ENCODE data around the gene ACAA2. TPM values are rescaled to one million over a fixed set of nuclear protein-coding genes. Genes with fewer than 3 reads are reported as not detected.

Gene ACAA2, protein sequence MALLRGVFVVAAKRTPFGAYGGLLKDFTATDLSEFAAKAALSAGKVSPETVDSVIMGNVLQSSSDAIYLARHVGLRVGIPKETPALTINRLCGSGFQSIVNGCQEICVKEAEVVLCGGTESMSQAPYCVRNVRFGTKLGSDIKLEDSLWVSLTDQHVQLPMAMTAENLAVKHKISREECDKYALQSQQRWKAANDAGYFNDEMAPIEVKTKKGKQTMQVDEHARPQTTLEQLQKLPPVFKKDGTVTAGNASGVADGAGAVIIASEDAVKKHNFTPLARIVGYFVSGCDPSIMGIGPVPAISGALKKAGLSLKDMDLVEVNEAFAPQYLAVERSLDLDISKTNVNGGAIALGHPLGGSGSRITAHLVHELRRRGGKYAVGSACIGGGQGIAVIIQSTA
- polyA plus RNA-seq (ENCODE audit: low read depth in 6 of 6), result 100 to 1,000 TPM in 1 of 6 donors, 10 to 100 TPM in 5; 34.5 to 100 (median 43.5) TPM

DNA sequence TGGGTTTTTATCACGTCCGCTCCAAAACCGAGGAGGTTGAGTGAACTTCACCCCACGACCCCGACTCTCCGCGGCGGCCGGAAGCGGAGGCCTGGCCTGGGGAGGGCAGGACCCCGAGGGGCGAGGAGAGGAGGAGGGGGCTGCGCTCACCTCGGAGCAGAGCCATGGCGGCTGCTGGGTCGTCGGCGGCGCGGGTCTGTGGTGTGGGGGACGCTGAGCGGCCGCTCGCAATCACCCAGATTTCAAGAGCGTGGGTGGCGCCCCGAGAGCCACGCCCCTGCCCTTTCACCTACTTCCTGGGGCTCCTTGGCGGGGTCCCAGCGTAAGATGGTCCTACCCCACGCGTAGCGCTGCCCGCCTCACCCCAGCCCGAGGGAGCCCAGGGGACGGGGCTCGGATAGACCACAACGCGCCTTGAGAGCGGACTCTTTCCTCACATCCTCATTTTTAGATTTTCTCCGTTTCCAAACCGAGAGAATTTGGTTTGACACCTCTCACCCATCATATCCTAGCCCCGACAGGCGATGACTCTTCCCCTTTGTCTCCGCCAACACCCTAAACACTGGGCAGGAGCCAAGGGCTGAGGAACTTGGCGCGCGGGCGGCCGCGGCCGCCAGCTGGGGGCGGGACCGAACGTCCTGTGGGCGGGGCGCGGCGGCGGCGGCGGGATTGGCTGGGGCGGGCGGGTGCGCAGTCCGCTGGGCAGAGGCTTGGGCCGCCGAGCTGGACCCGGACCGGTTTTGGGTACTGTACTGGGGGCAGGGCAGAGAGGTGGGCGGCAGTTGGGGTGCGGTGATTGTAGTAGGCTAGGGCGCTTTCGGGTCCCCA is at the start of gene ACAA2:
Gene ACAA2, minus strand, starts transcription at position 215 of the 828 bp plus-strand sequence. Its CDS starts 49 bp downstream, at position 166.
- ATAC-seq (ENCODE audit: low read depth in 2 of 2), result peak; percentile 87 to 89
- H3K27ac Mint-ChIP-seq, result peak within 1 kb of the TSS; percentile 85 to 98 (median 94)
- peaks cover 4 to 6% of the 10 kb centered on the region in 2 donors for H3K36me3 Mint-ChIP-seq
- H3K4me3 Mint-ChIP-seq, result peak within 1 kb of the TSS; percentile 83 to 99 (median 96)
- no peaks in the 10 kb centered on the region for H3K27me3 Mint-ChIP-seq
- H3K4me1 Mint-ChIP-seq, result peaks cover 23 to 32% (median 31%) of the 10 kb centered on the region in 3 donors
- H3K9me3 Mint-ChIP-seq, result peaks cover 2 to 17% (median 9%) of the 10 kb centered on the region in 7 donors
- DNase-seq, result peak; percentile 67

DNA sequence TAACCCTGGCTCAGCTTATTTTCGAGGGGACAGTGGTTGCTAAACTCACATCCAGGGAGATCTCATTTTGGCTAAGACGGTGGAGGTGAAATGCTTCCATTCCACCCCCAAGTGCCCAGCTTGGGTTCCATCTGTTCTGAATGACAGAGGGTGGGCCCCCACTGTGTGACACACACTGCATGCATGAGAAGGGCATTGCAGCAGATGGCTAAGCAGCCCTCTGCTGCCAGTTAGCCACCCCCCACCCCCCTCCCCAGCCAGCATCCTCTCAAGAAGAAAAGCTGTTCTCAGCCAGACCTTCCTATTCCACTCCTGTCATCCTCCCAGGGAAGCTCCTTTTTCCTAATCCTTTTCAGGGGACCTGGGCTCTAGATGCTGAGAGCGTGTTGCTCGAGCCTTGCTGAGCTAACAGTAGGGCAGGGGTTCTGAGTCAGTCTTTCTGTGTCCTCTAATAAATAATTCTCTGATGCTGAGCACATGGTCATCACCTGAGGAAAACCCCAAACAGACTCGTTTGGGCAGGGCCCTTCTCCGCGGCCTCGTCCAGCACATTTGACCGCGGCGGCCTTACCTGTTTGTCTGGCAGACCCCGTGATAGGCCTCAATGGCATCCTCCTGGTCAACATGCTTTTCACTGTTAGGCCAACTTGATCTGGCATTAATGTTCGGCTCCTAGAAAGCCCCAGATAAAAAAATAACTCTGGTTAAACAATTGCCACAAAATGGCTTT is 49.5 kb upstream of the ACAA2 start:
- Mint-ChIP-seq H3K9me3 (peaks cover 0 to 2% (median 0%) of the 10 kb centered on the region in 7 donors), H3K4me1 (no peaks in the 10 kb centered on the region), H3K4me3 (no peak overlapping the region), H3K36me3 (no peaks in the 10 kb centered on the region), H3K27ac (no peak overlapping the region), H3K27me3 (peaks cover 11 to 22% (median 16%) of the 10 kb centered on the region in 3 donors)
- ATAC-seq (ENCODE audit: low read depth in 2 of 2), result no peak
- no peak for DNase-seq

DNA sequence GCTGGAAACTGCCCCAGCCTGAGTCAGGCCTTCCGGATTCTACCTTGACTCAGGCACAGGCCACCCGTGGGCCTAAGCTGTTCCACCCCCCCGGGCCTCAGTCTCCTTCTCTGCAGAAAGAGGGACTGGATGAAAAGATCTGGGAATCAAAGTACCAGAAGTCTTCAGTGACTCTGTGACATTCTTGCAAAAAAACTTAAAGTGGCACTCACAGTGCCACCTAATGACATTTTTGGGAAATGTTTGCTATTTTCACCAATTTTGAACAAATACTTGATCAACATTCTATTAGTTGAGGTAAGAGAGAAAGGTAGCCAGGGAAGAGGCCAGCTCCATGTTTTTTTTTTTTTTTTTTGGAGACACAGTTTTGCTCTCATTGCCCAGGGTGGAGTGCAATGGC is 48.3 kb upstream of the ACAA2 start:
- Mint-ChIP-seq H3K27me3 (peaks cover 8 to 14% (median 9%) of the 10 kb centered on the region in 3 donors), H3K9me3 (peaks cover 0 to 2% (median 0%) of the 10 kb centered on the region in 7 donors), H3K4me3 (no peak overlapping the region), H3K4me1 (no peaks in the 10 kb centered on the region), H3K36me3 (no peaks in the 10 kb centered on the region), H3K27ac (peak overlapping the region in 2 of 6 donors; percentile 76 to 79)
- ATAC-seq (ENCODE audit: low read depth in 2 of 2) (no peak), DNase-seq (no peak)

DNA sequence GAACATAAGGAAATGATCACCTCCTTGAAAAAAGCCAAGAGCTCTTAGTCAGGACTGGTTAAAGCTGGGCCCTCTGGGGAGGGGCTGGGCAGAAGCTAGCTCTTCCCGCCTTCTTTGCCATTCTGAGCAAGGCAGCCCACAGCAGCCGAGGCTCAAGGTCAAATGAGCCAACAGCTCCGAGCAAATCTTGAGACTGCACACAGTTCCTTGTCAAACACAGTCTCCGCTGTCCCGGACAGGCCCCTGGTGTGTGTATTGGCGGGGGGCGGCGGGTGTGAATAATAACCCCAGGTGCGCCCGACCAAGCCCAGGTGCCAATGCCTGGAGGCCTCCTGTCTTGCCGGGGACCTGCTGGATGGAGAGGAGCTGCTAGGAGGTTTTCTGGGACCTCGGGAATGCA is 46.4 kb upstream of the ACAA2 start:
- no peak overlapping the region for H3K27ac Mint-ChIP-seq
- ATAC-seq (ENCODE audit: low read depth in 2 of 2), result no peak
- no peak for DNase-seq
- peaks cover 0 to 2% (median 0%) of the 10 kb centered on the region in 7 donors for H3K9me3 Mint-ChIP-seq
- no peaks in the 10 kb centered on the region for H3K36me3 Mint-ChIP-seq
- H3K4me1 Mint-ChIP-seq, result no peaks in the 10 kb centered on the region
- H3K4me3 Mint-ChIP-seq, result no peak overlapping the region
- peaks cover 0 to 7% (median 0%) of the 10 kb centered on the region in 3 donors for H3K27me3 Mint-ChIP-seq

DNA sequence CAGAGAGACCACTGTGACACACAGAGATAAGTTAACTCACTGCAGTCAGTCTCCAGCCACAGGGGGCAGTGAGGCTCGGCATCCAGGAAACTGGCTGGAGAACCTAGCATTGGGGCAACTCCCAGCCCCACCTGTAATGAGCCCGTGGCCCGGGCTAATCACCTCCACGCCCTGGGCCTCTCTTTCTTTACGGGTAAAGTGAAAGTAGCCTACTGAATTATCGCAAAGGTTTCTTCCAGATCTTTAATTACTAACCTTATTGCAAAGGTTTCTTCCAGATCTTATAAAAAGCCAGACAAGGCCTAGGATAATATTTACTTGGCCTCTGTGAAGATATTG is 45.7 kb upstream of the ACAA2 start:
- Mint-ChIP-seq H3K36me3 (no peaks in the 10 kb centered on the region), H3K4me1 (no peaks in the 10 kb centered on the region), H3K9me3 (no peaks in the 10 kb centered on the region), H3K4me3 (no peak overlapping the region), H3K27me3 (peaks cover 0 to 7% (median 0%) of the 10 kb centered on the region in 3 donors), H3K27ac (peak overlapping the region in 1 of 6 donors; percentile 47)
- DNase-seq (no peak), ATAC-seq (ENCODE audit: low read depth in 2 of 2) (no peak)

DNA sequence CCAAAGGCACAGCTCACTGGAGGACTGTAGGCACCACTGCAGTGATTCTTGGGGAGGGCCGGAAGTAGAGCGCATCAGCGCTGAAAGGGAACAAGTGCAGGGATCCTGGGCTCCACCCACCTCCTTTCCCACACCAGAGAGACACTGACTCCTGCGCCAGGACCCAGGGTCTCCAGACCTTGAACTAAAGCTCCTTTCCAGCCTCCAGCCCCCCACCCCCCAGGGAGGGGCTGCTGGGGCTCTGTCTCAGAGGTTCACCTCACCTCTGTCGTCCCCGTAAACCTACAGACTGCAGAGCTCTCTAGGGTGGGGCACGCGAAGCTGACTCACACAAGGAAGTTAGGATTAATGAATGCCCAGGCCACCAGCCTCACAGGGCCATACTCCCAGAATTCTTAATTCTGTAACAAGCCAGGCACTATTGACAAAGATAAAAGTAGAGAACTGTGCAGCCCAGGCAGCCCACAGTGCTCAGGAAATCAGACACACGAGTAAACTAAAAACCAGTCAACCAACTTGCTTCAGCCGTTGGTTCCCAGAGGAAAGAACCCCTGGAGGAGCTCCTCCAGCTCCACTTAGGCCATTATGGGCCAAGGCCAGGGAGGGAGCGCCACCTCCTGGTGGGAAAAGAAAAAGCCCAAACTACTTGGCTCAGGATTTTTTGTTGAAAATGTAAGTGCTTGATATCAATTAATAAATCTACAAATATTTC is 45.1 kb upstream of the ACAA2 start:
- Mint-ChIP-seq H3K27ac (peak overlapping the region in 2 of 6 donors; percentile 10 to 47), H3K27me3 (peaks cover 0 to 6% (median 0%) of the 10 kb centered on the region in 3 donors), H3K4me1 (no peaks in the 10 kb centered on the region), H3K9me3 (no peaks in the 10 kb centered on the region), H3K4me3 (no peak overlapping the region), H3K36me3 (no peaks in the 10 kb centered on the region)
- DNase-seq (peak; percentile 7), ATAC-seq (ENCODE audit: low read depth in 2 of 2) (no peak)

DNA sequence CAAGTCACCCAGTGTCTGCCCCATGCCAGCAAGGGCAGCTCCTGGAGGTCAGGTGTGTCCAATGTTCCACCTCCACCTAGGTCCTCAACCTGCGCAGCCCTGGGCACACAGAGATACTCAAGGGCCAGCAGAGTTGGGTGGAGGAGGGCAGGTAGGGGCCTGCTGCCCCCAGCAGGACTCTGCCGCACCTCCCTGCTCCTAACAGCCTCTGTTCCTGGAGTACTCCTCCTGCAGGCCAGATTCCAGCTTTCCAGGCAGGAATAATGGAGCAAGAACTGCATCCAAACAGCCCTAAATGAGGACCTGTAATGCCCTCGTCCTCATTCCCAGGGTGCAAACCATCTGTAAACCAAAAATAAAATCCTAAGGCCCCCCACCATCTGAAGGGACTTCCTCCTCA is 44.4 kb upstream of the ACAA2 start:
- Mint-ChIP-seq H3K27ac (no peak overlapping the region), H3K4me1 (no peaks in the 10 kb centered on the region), H3K9me3 (no peaks in the 10 kb centered on the region), H3K4me3 (no peak overlapping the region), H3K27me3 (no peaks in the 10 kb centered on the region), H3K36me3 (no peaks in the 10 kb centered on the region)
- DNase-seq, result no peak
- ATAC-seq (ENCODE audit: low read depth in 2 of 2), result no peak

DNA sequence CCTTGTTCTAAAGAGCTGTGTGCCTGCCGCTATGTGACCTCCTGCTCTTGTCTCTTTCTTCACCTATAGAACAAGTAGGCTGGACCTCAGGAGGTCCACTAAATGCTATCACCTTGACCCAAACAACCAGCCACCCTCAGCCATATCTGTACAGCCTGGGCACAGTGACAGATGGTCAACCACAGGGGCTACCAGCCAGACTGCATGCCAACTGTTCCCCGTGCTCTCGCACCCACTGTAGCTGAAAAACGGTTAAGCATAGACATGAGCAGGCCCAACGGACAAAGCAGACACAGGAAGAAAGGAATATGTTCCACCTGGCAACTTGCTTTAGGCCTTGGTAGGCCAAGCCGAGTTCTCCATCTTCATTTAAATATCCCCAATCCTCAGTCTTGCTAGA is 43.2 kb upstream of the ACAA2 start:
- no peaks in the 10 kb centered on the region for H3K27me3 Mint-ChIP-seq
- no peaks in the 10 kb centered on the region for H3K36me3 Mint-ChIP-seq
- ATAC-seq (ENCODE audit: low read depth in 2 of 2), result no peak
- H3K4me3 Mint-ChIP-seq, result no peak overlapping the region
- H3K4me1 Mint-ChIP-seq, result no peaks in the 10 kb centered on the region
- H3K27ac Mint-ChIP-seq, result peak overlapping the region in 1 of 6 donors; percentile 7
- DNase-seq, result no peak
- no peaks in the 10 kb centered on the region for H3K9me3 Mint-ChIP-seq

DNA sequence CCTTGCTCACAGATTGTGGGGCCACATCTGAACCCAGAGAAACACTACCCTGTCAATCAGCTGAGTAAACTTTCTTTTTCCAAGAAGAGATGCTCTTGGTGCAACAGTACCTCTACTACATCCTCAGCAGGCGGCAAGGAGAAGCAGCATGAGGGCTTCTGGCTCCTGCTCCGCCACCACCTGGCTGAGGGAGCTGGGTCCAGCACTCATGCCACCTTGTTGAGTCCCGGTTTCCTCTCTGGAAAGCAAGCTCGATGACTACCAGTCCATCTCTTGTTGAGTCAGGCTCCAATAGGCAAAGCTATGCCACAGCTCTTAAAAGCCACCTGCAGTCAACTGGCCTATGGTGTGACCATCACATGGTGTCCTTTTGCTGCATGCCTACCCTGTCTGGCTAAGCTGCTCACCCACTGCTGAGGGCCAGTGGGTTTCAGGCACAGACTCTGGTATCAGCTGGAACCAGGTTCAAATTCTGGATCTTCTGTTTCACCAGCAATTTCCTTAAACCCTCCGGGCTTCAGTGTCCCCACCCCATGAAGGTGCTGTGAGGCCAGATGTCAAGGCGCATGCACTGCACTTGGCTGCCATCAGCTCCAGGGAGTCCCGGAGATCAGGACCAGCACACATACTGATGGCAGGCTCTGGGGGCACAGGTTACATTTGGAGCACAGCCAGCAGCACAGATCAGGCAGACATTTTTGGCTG is 42.5 kb upstream of the ACAA2 start:
- no peaks in the 10 kb centered on the region for H3K36me3 Mint-ChIP-seq
- no peak for ATAC-seq (ENCODE audit: low read depth in 2 of 2)
- DNase-seq, result no peak
- no peak overlapping the region for H3K4me3 Mint-ChIP-seq
- H3K9me3 Mint-ChIP-seq, result no peaks in the 10 kb centered on the region
- no peak overlapping the region for H3K27ac Mint-ChIP-seq
- no peaks in the 10 kb centered on the region for H3K27me3 Mint-ChIP-seq
- no peaks in the 10 kb centered on the region for H3K4me1 Mint-ChIP-seq

DNA sequence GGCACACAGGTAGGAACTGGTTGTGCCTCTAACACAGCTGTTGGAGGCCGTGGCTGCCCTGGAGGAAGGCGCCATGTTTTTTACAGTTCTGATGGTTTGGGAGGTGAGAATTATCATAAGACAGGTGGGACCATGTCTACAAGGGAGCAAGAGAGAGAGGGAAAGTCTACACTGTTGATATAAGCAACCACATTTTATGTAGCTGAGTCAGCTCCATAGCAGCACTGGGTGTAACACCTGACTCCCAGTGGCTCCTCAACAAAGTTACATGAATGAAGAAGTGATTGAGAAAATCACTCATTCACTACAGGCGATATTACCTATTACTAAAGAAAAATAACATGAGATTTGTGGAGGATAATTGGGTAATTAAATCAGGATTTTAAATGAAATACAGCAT is 41.3 kb upstream of the ACAA2 start:
- Mint-ChIP-seq H3K27me3 (no peaks in the 10 kb centered on the region), H3K9me3 (no peaks in the 10 kb centered on the region), H3K4me3 (no peak overlapping the region), H3K36me3 (no peaks in the 10 kb centered on the region), H3K4me1 (no peaks in the 10 kb centered on the region), H3K27ac (no peak overlapping the region)
- no peak for DNase-seq
- no peak for ATAC-seq (ENCODE audit: low read depth in 2 of 2)

DNA sequence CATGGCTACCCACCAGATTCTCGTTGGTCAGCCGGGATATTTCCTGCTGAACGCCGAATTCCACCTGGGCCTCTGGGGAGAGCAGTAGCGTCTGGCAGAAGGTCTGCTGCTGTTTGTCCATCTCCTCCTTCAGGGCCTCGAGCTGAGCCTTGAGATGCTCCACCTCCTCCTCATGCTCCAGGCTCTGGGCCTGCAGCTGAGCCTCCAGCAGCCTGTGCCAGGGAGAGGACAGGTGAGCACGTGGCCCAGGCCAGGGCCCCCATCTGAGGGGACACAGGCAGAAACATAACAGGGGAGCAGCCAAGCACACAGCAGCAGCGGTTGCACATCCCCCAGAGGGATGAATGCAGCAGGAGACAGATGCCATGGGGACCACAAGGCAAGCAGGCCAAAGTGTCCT is 40.1 kb upstream of the ACAA2 start:
- no peak overlapping the region for H3K27ac Mint-ChIP-seq
- H3K36me3 Mint-ChIP-seq, result no peaks in the 10 kb centered on the region
- ATAC-seq (ENCODE audit: low read depth in 2 of 2) (no peak), DNase-seq (no peak)
- H3K27me3 Mint-ChIP-seq, result peaks cover 0 to 7% (median 7%) of the 10 kb centered on the region in 3 donors
- H3K9me3 Mint-ChIP-seq, result no peaks in the 10 kb centered on the region
- no peak overlapping the region for H3K4me3 Mint-ChIP-seq
- peaks cover 0 to under 1% (median 0%) of the 10 kb centered on the region in 3 donors for H3K4me1 Mint-ChIP-seq

DNA sequence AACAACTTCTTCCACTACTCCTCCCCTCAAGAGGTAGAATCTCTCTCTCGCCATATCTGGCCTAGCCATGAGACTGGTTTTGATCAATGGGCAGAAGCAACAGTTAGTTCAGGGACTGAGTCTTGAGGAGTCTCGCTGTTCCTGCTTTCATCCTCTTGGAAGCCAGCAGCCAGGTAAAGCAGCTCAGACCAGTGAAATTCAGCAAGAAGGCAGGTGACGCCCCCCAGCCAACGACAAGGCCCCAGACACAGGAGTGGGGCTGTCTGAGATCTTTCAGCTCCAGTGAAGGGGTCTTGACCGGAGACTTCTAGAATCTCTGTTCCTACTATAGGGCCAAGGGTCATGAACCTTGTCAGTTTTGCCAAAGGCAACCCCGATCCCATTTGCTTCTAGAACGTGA is 39.7 kb upstream of the ACAA2 start:
- H3K27me3 Mint-ChIP-seq, result peaks cover 0 to 12% (median 11%) of the 10 kb centered on the region in 3 donors
- no peaks in the 10 kb centered on the region for H3K36me3 Mint-ChIP-seq
- no peak overlapping the region for H3K27ac Mint-ChIP-seq
- H3K4me3 Mint-ChIP-seq, result no peak overlapping the region
- H3K4me1 Mint-ChIP-seq, result peaks cover 0 to 3% (median 0%) of the 10 kb centered on the region in 3 donors
- ATAC-seq (ENCODE audit: low read depth in 2 of 2) (no peak), DNase-seq (no peak)
- H3K9me3 Mint-ChIP-seq, result no peaks in the 10 kb centered on the region

All from naive B cell (primary cell).